Neural progenitor cell (in vitro differentiated cells): ENCODE data around the gene MTG2.

ENCODE experiments used
- CTCF ChIP-seq: fragments of 200-600 bp; sonication (generic); IDR thresholded peaks from 2 replicates; pipeline ENCODE4 v1.5.1; 2017; ENCODE audit warnings: antibody characterized with exemption, mild to moderate bottlenecking
- EZH2 ChIP-seq: fragments of 200-600 bp; sonication (generic); IDR thresholded peaks from 2 replicates; pipeline ENCODE4 v1.6.1; 2017; ENCODE audit warnings: antibody characterized with exemption, mild to moderate bottlenecking, moderate library complexity

DNA sequence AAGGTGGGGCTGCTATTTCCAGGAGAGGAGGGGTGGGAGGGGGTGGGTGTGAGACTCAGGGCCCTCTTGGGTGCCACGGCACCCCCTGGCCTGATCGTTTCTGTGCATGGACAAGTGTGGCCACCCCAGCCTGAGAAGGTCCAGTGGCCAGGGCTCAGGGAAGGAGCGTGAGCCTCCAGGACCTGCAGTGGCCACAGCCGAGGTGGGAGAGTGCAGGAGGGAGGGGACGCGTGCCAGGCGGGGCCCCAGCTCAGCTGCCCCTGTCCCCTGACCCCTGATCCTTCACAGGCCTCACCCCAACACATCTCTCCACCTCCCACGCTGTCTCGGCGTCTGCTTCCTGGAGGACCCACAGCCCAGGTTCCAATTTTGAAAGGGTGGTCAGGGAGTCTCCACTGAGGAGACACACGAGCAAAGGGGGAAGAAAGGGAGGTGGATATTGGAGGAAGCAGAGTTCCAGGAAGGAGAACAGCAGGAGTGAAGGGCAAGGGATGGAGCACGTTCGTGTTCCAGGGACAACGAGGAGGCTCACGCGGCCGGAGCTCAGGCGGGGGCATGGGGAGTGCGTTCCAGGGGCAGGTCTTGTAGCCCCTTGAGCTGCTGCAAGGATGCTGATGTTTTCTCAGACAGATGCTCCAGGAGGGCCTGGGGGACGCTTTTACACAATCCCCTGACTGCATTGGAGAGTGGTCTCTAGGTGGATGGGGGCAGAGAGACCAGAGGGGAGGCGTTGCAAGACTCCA, 41.5 kb downstream of the MTG2 start:
- no peak for TF ChIP-seq EZH2
- TF ChIP-seq CTCF = no peak
